KOPT-K1 (cell line): ENCODE measurements around the gene HSD17B1.

Source experiments
- H3K27ac ChIP-seq: fragments of 200-600 bp; sonication (generic); 2 replicates; pipeline ENCODE4 v1.5.1; 2016; ENCODE audit warnings: antibody characterized with exemption, mild to moderate bottlenecking, low read depth, low read length; ENCODE audit not compliant: poor library complexity, severe bottlenecking
- H3K36me3 ChIP-seq: fragments of 200-600 bp; sonication (generic); 2 replicates; pipeline ENCODE4 v1.5.1; 2017; ENCODE audit warnings: antibody characterized with exemption, mild to moderate bottlenecking, low read length, moderate library complexity; ENCODE audit not compliant: insufficient read depth
- H3K9me3 ChIP-seq: fragments of 200-600 bp; sonication (generic); 2 replicates; pipeline ENCODE4 v1.5.1; 2017; ENCODE audit warnings: antibody characterized with exemption, low read length, mild to moderate bottlenecking; ENCODE audit not compliant: insufficient read depth, poor library complexity, severe bottlenecking

HSD17B1 gene

GRCh38 chr17:42581744-42582270 lies 29.1 kb downstream of the HSD17B1 start:
- peaks cover 75% of the 10 kb centered on the region for H3K36me3 ChIP-seq
- no peak overlapping the region for H3K27ac ChIP-seq

GRCh38 chr17:42584880-42585279 lies 32.2 kb downstream of the HSD17B1 start:
- Histone ChIP-seq H3K9me3 (no peaks in the 10 kb centered on the region), H3K27ac (no peak overlapping the region), H3K36me3 (peaks cover 97% of the 10 kb centered on the region)

More at GRCh38 chr17:42581744-42582270, 29.1 kb downstream of the HSD17B1 start:
- no peaks in the 10 kb centered on the region for H3K9me3 ChIP-seq

- H3K27ac ChIP-seq, result no peak overlapping the region
These were observed 32.6 kb downstream of the HSD17B1 start for GRCh38 chr17:42585353-42585752.

GRCh38 chr17:42586514-42587230 lies 33.9 kb downstream of the HSD17B1 start:
- H3K9me3 ChIP-seq, result no peaks in the 10 kb centered on the region
- no peak overlapping the region for H3K27ac ChIP-seq
- peaks cover 98% of the 10 kb centered on the region for H3K36me3 ChIP-seq

More at GRCh38 chr17:42585353-42585752, 32.6 kb downstream of the HSD17B1 start:
- no peaks in the 10 kb centered on the region for H3K9me3 ChIP-seq
- peaks cover 97% of the 10 kb centered on the region for H3K36me3 ChIP-seq

GRCh38 chr17:42590886-42591285 lies 38.2 kb downstream of the HSD17B1 start:
- Histone ChIP-seq H3K36me3 (peaks cover 66% of the 10 kb centered on the region), H3K27ac (no peak overlapping the region), H3K9me3 (no peaks in the 10 kb centered on the region)

GRCh38 chr17:42591411-42591810 lies 38.7 kb downstream of the HSD17B1 start:
- Histone ChIP-seq H3K36me3 (peaks cover 62% of the 10 kb centered on the region), H3K27ac (no peak overlapping the region), H3K9me3 (no peaks in the 10 kb centered on the region)

GRCh38 chr17:42596386-42596785 lies 43.7 kb downstream of the HSD17B1 start:
- Histone ChIP-seq H3K27ac (no peak overlapping the region), H3K36me3 (peaks cover 19% of the 10 kb centered on the region), H3K9me3 (no peaks in the 10 kb centered on the region)

- Histone ChIP-seq H3K36me3 (peaks cover 9% of the 10 kb centered on the region), H3K27ac (no peak overlapping the region), H3K9me3 (no peaks in the 10 kb centered on the region)
These were observed 46.2 kb downstream of the HSD17B1 start for GRCh38 chr17:42598905-42599304.

GRCh38 chr17:42603318-42603717 lies 50.6 kb downstream of the HSD17B1 start:
- H3K27ac ChIP-seq, result no peak overlapping the region
- no peaks in the 10 kb centered on the region for H3K9me3 ChIP-seq
- peaks cover 8% of the 10 kb centered on the region for H3K36me3 ChIP-seq
